Smooth muscle cell (in vitro differentiated cells): ENCODE results near the gene HRH1. TPM values are rescaled to one million over a fixed set of nuclear protein-coding genes. Genes with fewer than 3 reads are reported as not detected.
A peak's percentile ranks its signal among the peaks of the same experiment; 100 is the strongest.

ENCODE experiments used
- DNase-seq: peaks from one replicate; lab custom pipeline; 2025; ENCODE audit not compliant: unreplicated experiment; lab: John Stamatoyannopoulos, UW
- H2AFZ ChIP-seq: fragments of 200-600 bp; sonication (generic); 2 replicates; pipeline ENCODE4 v1.6.0; 2016; ENCODE audit warnings: antibody characterized with exemption, low read depth, mild to moderate bottlenecking
- H3F3A ChIP-seq: fragments of 200-600 bp; sonication (generic); 2 replicates; pipeline ENCODE4 v1.6.0; 2017; ENCODE audit warnings: antibody characterized with exemption, low read depth
- H3K27ac ChIP-seq: fragments of 200-600 bp; sonication (generic); 2 replicates; pipeline ENCODE4 v1.5.1; 2016; ENCODE audit warnings: low read depth, mild to moderate bottlenecking
- H3K27me3 ChIP-seq: fragments of 200-600 bp; sonication (generic); 2 replicates; pipeline ENCODE4 v1.6.1; 2016; ENCODE audit warnings: low read depth, mild to moderate bottlenecking
- H3K36me3 ChIP-seq: fragments of 200-600 bp; sonication (generic); 2 replicates; pipeline ENCODE4 v1.5.1; 2016; ENCODE audit warnings: low read depth
- H3K4me1 ChIP-seq: fragments of 200-600 bp; sonication (generic); 2 replicates; pipeline ENCODE4 v1.5.1; 2016; ENCODE audit warnings: low read depth
- H3K4me2 ChIP-seq: fragments of 200-600 bp; sonication (generic); 2 replicates; pipeline ENCODE4 v1.6.0; 2016; ENCODE audit warnings: mild to moderate bottlenecking
- H3K4me3 ChIP-seq: fragments of 200-600 bp; sonication (generic); 2 replicates; pipeline ENCODE4 v1.5.1; 2016; ENCODE audit warnings: mild to moderate bottlenecking
- H3K79me2 ChIP-seq: fragments of 200-600 bp; sonication (generic); 2 replicates; pipeline ENCODE4 v1.6.0; 2016; ENCODE audit warnings: low read depth, mild to moderate bottlenecking
- H3K9ac ChIP-seq: fragments of 200-600 bp; sonication (generic); 2 replicates; pipeline ENCODE4 v1.6.0; 2016; ENCODE audit warnings: low read depth
- H3K9me3 ChIP-seq: fragments of 200-600 bp; sonication (generic); replicated peaks from 2 replicates; pipeline ENCODE4 v1.5.1; 2016; ENCODE audit warnings: low read depth
- H4K20me1 ChIP-seq: fragments of 200-600 bp; sonication (generic); 2 replicates; pipeline ENCODE4 v1.6.0; 2016; ENCODE audit warnings: low read depth
- CTCF ChIP-seq: fragments of 200-600 bp; sonication (generic); IDR thresholded peaks from 2 replicates; pipeline ENCODE4 v1.5.1; 2017; ENCODE audit warnings: borderline replicate concordance, mild to moderate bottlenecking, antibody characterized with exemption; ENCODE audit not compliant: insufficient read depth, poor library complexity, severe bottlenecking
- WGBS: methylation state at CpG from one replicate; pipeline ENCODE4 v1.1.7; 2016; ENCODE audit warnings: low lambda C conversion rate; 5-methylcytosine and 5-hydroxymethylcytosine counted together
- polyA plus RNA-seq: library from polyadenylated mRNA; unstranded; fragments of >200 nt; fragmentation: Nextera tagmentation; extraction: Ambion mirVana; gene quantifications from 2 replicates; pipeline ENCODE4 v1.2.1, GENCODE V29; 2016
- total RNA-seq: library from RNA; depleted of rRNA; stranded (reverse); fragments of >200 nt; gene quantifications from 2 replicates; pipeline ENCODE4 v1.2.3, GENCODE V29; 2014

The HRH1 gene
- total and polyA plus RNA-seq, 2 experiments from 2014 or later: 7.3 to 9.9 TPM

- Histone ChIP-seq H3K9ac (no peak overlapping the region), H3K79me2 (peaks cover 5% of the 10 kb centered on the region), H3K4me2 (no peak overlapping the region), H3K36me3 (no peaks in the 10 kb centered on the region), H3K9me3 (no peaks in the 10 kb centered on the region), H3K27me3 (no peaks in the 10 kb centered on the region), H3K27ac (no peak overlapping the region), H3F3A (no peaks in the 10 kb centered on the region), H3K4me1 (peaks cover 9% of the 10 kb centered on the region), H4K20me1 (no peaks in the 10 kb centered on the region), H3K4me3 (no peak overlapping the region), H2AFZ (no peak overlapping the region)
- 40% methylated on average over 1 of the region's 1 CpG for WGBS
- TF ChIP-seq CTCF: no peak
- no peak for DNase-seq
Measured at GRCh38 chr3:11197484-11197883, 43.2 kb downstream of the HRH1 start.

GRCh38 chr3:11198070-11198469, 43.8 kb downstream of the HRH1 start:
- Histone ChIP-seq H4K20me1 (no peaks in the 10 kb centered on the region), H3K4me3 (no peak overlapping the region), H3K79me2 (peaks cover 5% of the 10 kb centered on the region), H3K27me3 (no peaks in the 10 kb centered on the region), H3K4me2 (peak overlapping the region; percentile 14), H3K36me3 (no peaks in the 10 kb centered on the region), H3K27ac (no peak overlapping the region), H3F3A (no peaks in the 10 kb centered on the region), H3K4me1 (peaks cover 9% of the 10 kb centered on the region), H2AFZ (peak overlapping the region; percentile 2), H3K9me3 (no peaks in the 10 kb centered on the region), H3K9ac (no peak overlapping the region)
- WGBS: 52% methylated on average over 8 of the region's 8 CpGs
- no peak for TF ChIP-seq CTCF
- DNase-seq: no peak

- H3K4me3 ChIP-seq: no peak overlapping the region
- no peak for DNase-seq
- H3K36me3 ChIP-seq: no peaks in the 10 kb centered on the region
- no peak overlapping the region for H3K9ac ChIP-seq
- no peak overlapping the region for H3K27ac ChIP-seq
- no peaks in the 10 kb centered on the region for H3K27me3 ChIP-seq
- peaks cover 9% of the 10 kb centered on the region for H3K4me1 ChIP-seq
- H3K79me2 ChIP-seq: peaks cover 5% of the 10 kb centered on the region
- H4K20me1 ChIP-seq: no peaks in the 10 kb centered on the region
- 72% methylated on average over 4 of the region's 4 CpGs for WGBS
- H3F3A ChIP-seq: no peaks in the 10 kb centered on the region
- no peak for TF ChIP-seq CTCF
- H3K4me2 ChIP-seq: peak overlapping the region; percentile 14
- no peaks in the 10 kb centered on the region for H3K9me3 ChIP-seq
- peak overlapping the region; percentile 2 for H2AFZ ChIP-seq
Measured at GRCh38 chr3:11198495-11198894, 44.2 kb downstream of the HRH1 start.
